Adipocyte (in vitro differentiated cells): ENCODE data around the gene RARB.

Experiments
- DNase-seq: peaks from one replicate; pipeline ENCODE4 v3.0.0-alpha.2; 2015; ENCODE audit warnings: low read depth
- H3K27me3 ChIP-seq: replicated peaks from 2 replicates; pipeline ENCODE4 v1.7.0; 2013; ENCODE audit warnings: mild to moderate bottlenecking, low read length, moderate library complexity; ENCODE audit not compliant: control insufficient read depth, insufficient read depth
- H3K36me3 ChIP-seq: 2 replicates; pipeline ENCODE4 v1.7.0; 2013; ENCODE audit warnings: low read length, mild to moderate bottlenecking, moderate library complexity; ENCODE audit not compliant: control insufficient read depth, insufficient read depth, severe bottlenecking
- H3K4me1 ChIP-seq: 2 replicates; pipeline ENCODE4 v1.7.0; 2013; ENCODE audit warnings: mild to moderate bottlenecking, low read length, moderate library complexity; ENCODE audit not compliant: control insufficient read depth, insufficient read depth
- H3K4me3 ChIP-seq: 2 replicates; pipeline ENCODE4 v1.7.0; 2013; ENCODE audit warnings: mild to moderate bottlenecking, low read length, moderate library complexity
- H3K9ac ChIP-seq: 2 replicates; pipeline ENCODE4 v1.7.0; 2013; ENCODE audit warnings: mild to moderate bottlenecking, low read length, moderate library complexity
- H3K9me3 ChIP-seq: 2 replicates; pipeline ENCODE4 v1.7.0; 2013; ENCODE audit warnings: mild to moderate bottlenecking, low read length, moderate library complexity; ENCODE audit not compliant: control insufficient read depth

Gene RARB

DNA sequence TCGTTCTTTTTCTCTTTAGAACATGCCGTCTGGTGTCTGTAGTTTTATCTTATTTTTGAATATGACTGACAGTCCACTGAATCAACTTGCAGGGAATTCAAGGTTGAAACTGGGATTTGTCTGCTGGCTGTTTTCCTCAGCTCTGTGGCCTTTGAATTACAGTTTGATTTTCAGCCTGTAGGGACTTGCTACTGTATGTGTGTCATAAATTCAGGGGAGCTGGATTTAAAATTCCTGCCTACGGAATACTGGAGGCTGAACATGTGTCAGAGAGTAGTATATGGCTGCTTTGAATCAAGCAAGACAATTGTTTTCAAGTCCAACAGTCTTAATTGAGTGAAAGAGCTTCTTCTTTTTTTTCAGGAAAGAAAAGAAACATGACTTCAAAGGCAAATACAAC lies 33.9 kb downstream of the RARB start:
- H3K27me3 ChIP-seq: no peaks in the 10 kb centered on the region
- no peak overlapping the region for H3K4me3 ChIP-seq
- H3K9me3 ChIP-seq: no peaks in the 10 kb centered on the region
- DNase-seq: no peak
- no peaks in the 10 kb centered on the region for H3K4me1 ChIP-seq
- no peak overlapping the region for H3K9ac ChIP-seq
- H3K36me3 ChIP-seq: no peaks in the 10 kb centered on the region

DNA sequence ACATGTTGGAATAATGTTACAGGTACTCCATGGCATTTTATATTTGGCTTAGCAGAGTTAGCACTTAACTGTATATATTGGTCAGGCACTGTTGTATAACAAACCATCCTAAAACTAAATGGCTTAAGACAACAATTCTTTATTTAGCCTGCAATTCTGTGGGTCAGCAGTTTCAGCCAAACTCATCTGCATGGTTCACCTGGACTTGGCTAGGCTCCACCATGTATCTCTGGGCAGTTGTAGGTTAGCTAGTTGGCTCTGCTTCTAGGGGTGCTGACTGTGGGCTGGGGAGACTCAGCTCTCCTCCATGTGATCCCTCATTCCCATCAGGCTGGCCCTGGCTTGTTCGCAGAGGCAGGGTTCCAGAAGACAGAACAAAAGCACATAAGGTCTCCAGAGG lies 34.4 kb downstream of the RARB start:
- H3K9me3 ChIP-seq: no peaks in the 10 kb centered on the region
- no peak for DNase-seq

DNA sequence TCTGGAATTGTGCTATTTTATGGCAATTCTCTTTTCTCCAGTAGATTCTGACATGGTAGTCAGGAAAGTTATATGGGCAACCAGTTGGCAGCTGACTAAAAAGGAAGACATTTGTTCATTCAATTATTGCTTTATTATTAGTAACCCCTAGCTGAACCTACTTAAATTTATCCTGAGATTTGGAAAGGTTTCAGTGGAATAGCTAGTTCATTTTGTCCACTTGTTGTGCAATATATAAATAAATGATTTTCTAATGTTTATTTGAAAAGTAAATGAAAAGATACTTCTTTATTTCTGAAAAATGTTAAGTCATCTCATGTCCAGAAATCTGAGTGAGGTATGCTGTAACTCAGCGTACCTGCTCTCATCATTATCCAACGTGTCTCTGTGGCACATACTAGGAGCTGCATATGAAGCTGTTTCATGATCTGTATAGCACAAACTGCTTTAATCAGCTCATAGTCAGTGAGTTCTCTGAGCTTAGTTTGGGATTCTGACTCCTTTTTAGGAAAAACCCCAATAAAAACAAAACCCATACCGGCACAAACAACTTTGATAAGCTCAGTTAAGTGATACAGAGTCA lies 35.9 kb downstream of the RARB start:
- Histone ChIP-seq H3K4me1 (peaks cover 8% of the 10 kb centered on the region), H3K9me3 (no peaks in the 10 kb centered on the region), H3K36me3 (no peaks in the 10 kb centered on the region), H3K27me3 (no peaks in the 10 kb centered on the region), H3K9ac (no peak overlapping the region), H3K4me3 (no peak overlapping the region)
- peak; percentile 39 for DNase-seq

More for the DNA sequence above, 34.4 kb downstream of the RARB start:
- no peak overlapping the region for H3K9ac ChIP-seq
- no peaks in the 10 kb centered on the region for H3K4me1 ChIP-seq
- no peaks in the 10 kb centered on the region for H3K36me3 ChIP-seq
- no peaks in the 10 kb centered on the region for H3K27me3 ChIP-seq
- no peak overlapping the region for H3K4me3 ChIP-seq

DNA sequence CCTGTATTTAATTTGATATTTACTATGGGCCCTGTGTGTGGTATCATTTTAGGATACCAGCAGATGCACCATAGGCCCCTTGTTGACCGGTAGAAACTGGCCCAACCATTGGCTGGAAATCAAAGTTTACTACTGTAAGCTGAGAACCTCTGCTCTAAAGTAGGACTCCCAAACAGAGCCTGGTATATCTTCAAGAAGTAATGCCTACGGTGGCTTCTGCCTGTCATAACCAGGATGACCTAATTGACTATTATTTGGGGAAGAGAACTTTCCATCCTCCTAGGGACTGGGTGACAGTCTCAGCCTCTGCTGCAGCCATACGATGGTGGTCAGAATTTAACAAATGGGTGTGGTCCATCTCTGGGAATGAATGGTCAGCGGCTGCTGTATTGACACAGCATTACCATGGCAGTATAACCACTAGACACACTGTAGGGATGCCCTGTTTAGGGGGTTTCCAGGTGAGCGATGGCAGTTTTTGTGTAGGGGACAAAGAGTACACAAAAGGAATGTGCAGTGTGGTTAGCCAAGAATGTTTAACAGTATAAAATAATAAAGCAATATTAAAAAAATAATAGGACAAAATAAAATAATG lies 37.3 kb downstream of the RARB start:
- H3K27me3 ChIP-seq: no peaks in the 10 kb centered on the region
- H3K36me3 ChIP-seq: no peaks in the 10 kb centered on the region
- H3K9ac ChIP-seq: no peak overlapping the region
- peaks cover 18% of the 10 kb centered on the region for H3K4me1 ChIP-seq
- DNase-seq: no peak
- no peak overlapping the region for H3K4me3 ChIP-seq
- no peaks in the 10 kb centered on the region for H3K9me3 ChIP-seq

DNA sequence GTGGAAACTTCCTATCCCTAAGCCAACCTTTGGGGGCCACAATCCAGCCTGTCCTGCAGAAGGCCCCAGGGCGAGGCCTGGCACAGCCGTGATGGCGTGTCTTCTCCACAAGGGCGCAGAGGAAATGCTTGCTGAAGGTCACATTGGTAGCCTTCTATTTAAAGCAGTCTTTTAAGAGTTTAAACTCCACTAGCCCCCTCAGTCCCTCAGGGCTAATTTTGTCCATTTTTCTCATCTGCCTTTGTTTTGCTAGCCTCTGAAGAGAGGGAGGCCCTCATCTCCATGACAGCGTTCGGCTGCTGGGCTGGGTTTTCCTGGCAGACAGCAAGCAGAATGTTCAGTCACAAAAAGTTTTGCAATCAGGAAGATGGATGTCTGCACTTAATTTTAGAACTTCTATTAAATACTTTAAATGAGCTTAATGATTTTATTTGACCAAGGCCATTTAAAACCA lies 40.8 kb downstream of the RARB start:
- Histone ChIP-seq H3K9me3 (no peaks in the 10 kb centered on the region), H3K36me3 (no peaks in the 10 kb centered on the region), H3K4me3 (peak overlapping the region; percentile 43), H3K27me3 (no peaks in the 10 kb centered on the region), H3K4me1 (peaks cover 18% of the 10 kb centered on the region), H3K9ac (peak overlapping the region; percentile 60)
- DNase-seq: peak; percentile 92

DNA sequence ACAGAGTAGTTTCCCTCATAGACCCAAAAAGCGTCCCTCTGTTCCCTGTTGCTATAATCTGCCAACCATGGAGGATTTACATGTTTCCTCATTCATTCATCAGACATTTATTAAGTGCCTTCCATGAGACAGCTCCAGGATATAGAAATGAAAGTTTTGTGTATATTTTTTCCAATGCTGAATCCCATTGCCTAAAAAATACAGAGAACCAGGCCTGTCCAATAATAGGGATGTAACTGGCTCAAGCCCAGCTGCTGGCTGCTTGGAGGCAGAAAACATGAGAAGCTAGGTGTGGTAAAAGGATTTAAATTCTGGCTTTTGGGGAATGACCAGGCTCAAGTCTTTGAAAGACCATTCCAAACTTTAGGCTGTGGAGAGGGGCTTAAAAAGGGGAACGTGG lies 41.5 kb downstream of the RARB start:
- Histone ChIP-seq H3K9me3 (no peaks in the 10 kb centered on the region), H3K4me3 (no peak overlapping the region), H3K27me3 (no peaks in the 10 kb centered on the region), H3K9ac (peak overlapping the region; percentile 2), H3K4me1 (peaks cover 18% of the 10 kb centered on the region), H3K36me3 (no peaks in the 10 kb centered on the region)
- DNase-seq: no peak

DNA sequence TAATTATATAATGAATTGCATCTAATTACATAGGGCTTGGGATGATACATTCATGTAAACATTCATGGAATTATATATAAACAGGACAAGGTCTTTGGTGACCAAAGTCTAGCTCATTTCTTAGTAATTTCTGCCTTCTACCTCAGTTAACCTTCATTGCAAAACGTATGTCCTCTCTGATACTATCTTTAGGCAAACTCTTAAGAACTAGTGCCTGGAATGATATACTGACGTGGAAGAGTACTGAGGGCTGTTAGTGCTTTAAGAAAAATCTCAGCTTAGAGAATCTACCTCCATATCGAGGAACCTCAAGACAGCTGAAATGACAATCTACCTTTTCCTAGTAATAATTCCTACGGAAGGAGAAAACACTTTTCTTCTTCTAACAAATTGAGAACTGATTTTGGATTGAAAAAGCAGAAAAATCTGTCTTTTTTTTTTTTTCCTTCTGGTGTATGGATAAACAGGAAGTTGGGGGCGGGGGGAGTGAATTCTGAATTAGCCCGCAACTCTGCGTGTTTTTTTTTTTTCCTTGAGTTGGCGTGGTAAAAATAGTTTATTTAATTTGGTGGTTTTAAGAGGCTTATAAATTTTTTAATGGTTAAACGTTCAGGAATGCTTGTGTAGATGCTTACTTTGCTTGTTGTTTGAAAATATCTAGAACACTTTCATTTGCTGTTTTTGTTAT lies 43.2 kb downstream of the RARB start:
- H3K9me3 ChIP-seq: no peaks in the 10 kb centered on the region
- H3K9ac ChIP-seq: no peak overlapping the region
- H3K4me3 ChIP-seq: peak overlapping the region; percentile 11
- no peaks in the 10 kb centered on the region for H3K36me3 ChIP-seq
- DNase-seq: peak; percentile 61
- H3K4me1 ChIP-seq: peaks cover 18% of the 10 kb centered on the region
- no peaks in the 10 kb centered on the region for H3K27me3 ChIP-seq

DNA sequence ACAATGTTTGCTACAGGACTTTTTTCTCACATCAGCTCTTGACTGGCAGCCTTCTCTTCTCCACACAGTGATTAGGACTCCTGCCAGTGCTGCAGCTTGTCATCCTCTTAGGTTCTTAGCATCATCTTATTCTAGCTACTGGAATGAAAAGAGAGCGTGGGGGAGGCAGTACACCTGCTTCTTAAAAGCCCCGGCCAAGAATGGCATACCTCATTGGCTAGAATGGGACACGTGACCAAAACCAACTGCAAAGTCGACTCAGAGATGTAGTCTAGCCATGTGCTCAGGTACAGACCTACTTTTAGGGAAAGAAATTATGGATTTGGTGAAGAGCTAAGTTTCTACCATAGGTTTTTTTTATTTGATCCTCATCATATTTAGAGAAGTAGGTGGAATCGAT lies 44.1 kb downstream of the RARB start:
- no peaks in the 10 kb centered on the region for H3K27me3 ChIP-seq
- H3K9ac ChIP-seq: no peak overlapping the region
- DNase-seq: no peak
- H3K4me3 ChIP-seq: no peak overlapping the region
- H3K4me1 ChIP-seq: peaks cover 18% of the 10 kb centered on the region
- no peaks in the 10 kb centered on the region for H3K36me3 ChIP-seq
- H3K9me3 ChIP-seq: no peaks in the 10 kb centered on the region

DNA sequence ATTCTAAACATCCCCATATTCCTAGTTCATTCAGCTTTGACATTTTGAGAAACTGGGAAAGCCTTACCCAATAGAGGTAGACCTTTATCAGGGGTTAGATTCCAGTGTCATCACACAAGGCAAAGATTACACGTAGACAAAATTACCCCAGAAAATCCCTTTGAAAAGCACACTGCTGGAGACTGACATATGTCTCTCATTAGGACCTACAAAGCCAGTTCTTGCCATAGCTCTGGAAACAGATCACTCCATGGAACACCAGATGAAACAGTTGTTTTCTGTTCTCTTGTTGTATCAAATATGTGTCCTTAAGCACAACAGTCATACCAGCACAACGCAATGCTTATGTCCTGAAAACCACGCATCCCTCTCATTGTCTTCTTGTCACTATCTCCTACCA lies 44.7 kb downstream of the RARB start:
- H3K4me1 ChIP-seq: peaks cover 18% of the 10 kb centered on the region
- H3K4me3 ChIP-seq: no peak overlapping the region
- no peaks in the 10 kb centered on the region for H3K9me3 ChIP-seq
- H3K9ac ChIP-seq: no peak overlapping the region
- no peaks in the 10 kb centered on the region for H3K27me3 ChIP-seq
- H3K36me3 ChIP-seq: no peaks in the 10 kb centered on the region
- peak; percentile 48 for DNase-seq

DNA sequence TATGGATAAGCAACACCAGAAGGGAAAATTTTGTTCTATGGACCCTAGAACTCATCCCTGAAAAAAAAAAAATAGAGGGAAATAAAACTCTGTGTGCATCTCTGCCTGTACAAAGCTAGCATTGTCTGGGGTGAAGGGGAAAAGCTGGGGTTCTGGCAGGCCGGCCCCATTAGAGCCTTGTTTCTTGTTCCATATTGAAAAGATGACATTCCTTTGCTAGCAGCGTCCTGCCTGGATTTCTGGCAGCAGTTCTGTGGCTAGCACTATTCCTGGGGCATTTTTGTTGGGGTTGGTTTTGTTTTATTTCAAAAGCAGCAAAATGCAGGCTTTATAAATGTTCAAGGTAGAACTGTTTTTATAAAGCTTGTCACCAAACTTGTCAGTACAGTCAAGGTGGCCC lies 45.2 kb downstream of the RARB start:
- no peaks in the 10 kb centered on the region for H3K36me3 ChIP-seq
- peak; percentile 71 for DNase-seq
- H3K4me1 ChIP-seq: peaks cover 17% of the 10 kb centered on the region
- no peaks in the 10 kb centered on the region for H3K9me3 ChIP-seq
- no peak overlapping the region for H3K4me3 ChIP-seq
- H3K9ac ChIP-seq: no peak overlapping the region
- no peaks in the 10 kb centered on the region for H3K27me3 ChIP-seq

DNA sequence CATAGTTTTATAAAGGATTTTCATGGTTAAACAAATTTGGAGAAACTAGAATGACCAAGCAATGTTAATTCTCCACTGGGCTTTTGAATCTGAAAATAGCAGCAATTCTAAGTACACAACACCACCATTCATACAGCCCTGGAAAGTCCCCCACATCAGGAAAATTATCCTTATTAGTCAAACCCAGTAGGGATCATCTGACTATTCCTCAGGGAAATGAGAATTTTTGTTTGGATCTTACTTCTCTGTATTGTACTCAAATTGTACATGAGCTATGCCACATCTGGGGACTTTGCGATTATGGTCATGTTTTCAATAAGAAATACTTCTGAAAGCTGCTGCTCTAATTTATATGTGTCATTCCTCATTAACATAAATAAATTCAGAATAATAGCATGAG lies 46.0 kb downstream of the RARB start:
- Histone ChIP-seq H3K27me3 (no peaks in the 10 kb centered on the region), H3K4me1 (peaks cover 9% of the 10 kb centered on the region), H3K9me3 (no peaks in the 10 kb centered on the region), H3K4me3 (no peak overlapping the region), H3K9ac (no peak overlapping the region), H3K36me3 (no peaks in the 10 kb centered on the region)
- no peak for DNase-seq
